ENCODE results near the gene TAF3. TPM values are rescaled to one million over a fixed set of nuclear protein-coding genes. Genes with fewer than 3 reads are reported as not detected.

The TAF3 gene
- total RNA-seq, 1 donor from 2014 or later = 4.8 TPM

DNA sequence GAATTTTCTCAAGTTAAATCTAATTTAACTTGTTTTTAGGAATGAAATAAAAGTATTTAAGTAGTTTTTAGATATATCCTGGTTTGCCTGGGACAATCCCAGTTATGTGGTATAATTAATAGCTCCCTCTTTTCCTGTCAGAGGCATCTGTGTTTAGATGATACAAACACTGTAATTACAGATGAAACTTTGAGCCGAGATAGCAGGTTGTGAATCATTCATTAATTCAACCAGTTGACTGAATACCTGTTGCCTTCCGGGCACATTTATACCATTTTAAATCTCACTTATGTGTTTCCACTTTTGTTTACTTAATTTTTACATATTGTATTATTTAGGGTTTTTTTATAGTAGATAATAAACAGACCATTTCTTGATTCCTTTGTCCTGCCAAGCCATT lies 154.1 kb downstream of the TAF3 start:
- no peak for DNase-seq (ENCODE audit: low read depth)
- H3K4me3 ChIP-seq (ENCODE audit: low read depth, low read length) = no peak overlapping the region
- TF ChIP-seq, protein P1, sequence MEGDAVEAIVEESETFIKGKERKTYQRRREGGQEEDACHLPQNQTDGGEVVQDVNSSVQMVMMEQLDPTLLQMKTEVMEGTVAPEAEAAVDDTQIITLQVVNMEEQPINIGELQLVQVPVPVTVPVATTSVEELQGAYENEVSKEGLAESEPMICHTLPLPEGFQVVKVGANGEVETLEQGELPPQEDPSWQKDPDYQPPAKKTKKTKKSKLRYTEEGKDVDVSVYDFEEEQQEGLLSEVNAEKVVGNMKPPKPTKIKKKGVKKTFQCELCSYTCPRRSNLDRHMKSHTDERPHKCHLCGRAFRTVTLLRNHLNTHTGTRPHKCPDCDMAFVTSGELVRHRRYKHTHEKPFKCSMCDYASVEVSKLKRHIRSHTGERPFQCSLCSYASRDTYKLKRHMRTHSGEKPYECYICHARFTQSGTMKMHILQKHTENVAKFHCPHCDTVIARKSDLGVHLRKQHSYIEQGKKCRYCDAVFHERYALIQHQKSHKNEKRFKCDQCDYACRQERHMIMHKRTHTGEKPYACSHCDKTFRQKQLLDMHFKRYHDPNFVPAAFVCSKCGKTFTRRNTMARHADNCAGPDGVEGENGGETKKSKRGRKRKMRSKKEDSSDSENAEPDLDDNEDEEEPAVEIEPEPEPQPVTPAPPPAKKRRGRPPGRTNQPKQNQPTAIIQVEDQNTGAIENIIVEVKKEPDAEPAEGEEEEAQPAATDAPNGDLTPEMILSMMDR (conservative IDR thresholded peaks at IDR 0.05; ENCODE audit: low read depth, low read length) = no peak

DNA sequence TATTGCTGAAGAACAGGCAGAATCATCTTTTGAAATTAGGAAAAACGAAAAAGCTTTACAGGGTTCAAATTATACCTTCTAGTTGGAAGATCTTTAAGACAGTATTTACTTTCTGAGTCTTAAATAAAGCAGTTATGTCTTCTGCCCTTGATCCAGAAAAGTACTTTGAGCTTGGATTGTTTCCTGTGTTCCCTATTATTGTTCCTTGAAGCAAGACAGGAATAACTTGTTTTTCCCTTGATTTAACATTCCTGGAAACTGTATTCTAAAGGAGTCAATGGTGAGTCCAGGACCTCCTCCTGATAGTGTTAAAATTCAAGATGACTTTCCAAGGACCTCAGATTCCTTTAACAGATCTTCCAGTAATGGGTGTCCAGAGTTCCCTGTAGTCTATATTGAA lies 161.9 kb downstream of the TAF3 start:
- no peak overlapping the region for H3K4me3 ChIP-seq (ENCODE audit: low read depth, low read length)
- TF ChIP-seq, protein P1 (conservative IDR thresholded peaks at IDR 0.05; ENCODE audit: low read depth, low read length) = no peak
- no peak for DNase-seq (ENCODE audit: low read depth)

DNA sequence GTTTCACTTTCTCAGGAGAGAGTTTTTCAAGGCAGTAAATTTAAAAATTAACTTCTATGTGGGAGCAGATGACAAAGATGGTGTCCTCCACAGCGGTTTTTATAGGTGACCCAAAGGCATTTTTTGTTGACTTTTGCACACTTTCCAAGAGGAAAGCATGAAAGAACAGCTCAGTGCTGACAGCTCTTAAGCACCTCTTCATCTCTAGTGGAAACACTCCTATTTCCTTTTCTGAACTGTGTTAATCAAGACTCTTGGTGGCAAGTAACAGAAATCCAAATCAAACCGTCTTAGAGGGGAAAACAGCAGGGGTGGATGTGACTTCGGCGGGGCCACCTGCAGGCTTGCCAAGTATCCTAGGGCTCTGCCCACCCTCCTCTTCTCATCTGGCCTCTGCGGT lies 164.4 kb downstream of the TAF3 start:
- DNase-seq (ENCODE audit: low read depth) = no peak
- TF ChIP-seq, protein P1 (conservative IDR thresholded peaks at IDR 0.05; ENCODE audit: low read depth, low read length) = no peak
- no peak overlapping the region for H3K4me3 ChIP-seq (ENCODE audit: low read depth, low read length)

DNA sequence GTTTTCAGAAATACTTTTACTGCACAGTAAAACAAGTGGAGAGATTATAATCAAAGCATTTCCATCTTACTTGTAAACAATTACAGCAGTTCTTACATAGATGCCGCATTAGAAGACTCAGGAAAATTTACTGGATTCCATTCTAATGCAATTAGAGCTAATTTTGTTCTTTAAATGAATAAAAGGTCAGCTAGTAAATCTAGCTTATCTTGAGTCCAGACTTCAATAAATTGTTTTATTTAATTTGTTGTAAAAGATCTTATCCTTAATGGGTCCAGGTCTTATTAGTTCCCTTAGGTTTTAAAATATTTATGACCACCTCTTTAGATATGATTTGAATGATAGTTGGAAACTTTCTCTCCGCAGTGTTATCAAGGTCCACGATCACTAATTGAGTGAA lies 166.0 kb downstream of the TAF3 start:
- no peak for DNase-seq (ENCODE audit: low read depth)
- H3K4me3 ChIP-seq (ENCODE audit: low read depth, low read length) = no peak overlapping the region
- TF ChIP-seq, protein P1 (conservative IDR thresholded peaks at IDR 0.05; ENCODE audit: low read depth, low read length) = no peak

DNA sequence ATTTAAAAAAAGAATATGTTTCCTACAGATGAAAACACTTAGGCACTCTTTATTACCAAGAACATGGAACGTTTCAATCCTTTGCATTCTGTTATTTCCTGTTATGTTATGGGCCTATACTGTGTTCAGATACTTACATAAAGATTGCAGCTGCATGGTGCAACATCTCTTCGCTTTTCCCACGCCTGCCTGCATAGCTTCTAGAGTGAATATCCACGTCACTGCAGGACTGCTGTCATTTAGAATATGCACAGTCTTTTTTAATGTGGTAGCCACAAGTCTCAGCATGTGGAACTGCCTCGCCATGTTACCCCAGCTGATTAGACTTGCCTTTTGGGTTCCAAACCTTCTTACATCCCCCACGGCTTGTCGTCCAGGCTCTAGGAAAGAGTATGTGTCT lies 166.6 kb downstream of the TAF3 start:
- H3K4me3 ChIP-seq (ENCODE audit: low read depth, low read length) = no peak overlapping the region
- TF ChIP-seq, protein P1 (conservative IDR thresholded peaks at IDR 0.05; ENCODE audit: low read depth, low read length) = no peak
- no peak for DNase-seq (ENCODE audit: low read depth)

DNA sequence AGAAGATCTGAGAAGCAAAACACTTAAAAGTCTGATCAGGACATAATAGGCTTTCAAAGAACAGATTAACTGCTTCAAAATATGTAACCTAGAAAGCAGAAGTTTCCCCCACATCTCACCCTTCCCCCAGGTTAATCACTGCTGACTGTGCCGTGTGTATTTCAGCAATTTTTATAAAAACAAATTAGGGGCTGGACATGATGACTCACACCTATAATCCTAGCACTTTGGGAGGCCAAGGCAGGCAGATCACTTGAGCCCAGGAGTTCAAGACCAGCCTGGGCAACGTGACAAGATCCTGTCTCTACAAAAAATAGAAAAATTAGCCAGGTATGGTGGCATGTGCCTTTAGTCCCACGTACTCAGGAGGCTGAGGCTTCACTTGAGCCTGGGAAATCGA lies 168.5 kb downstream of the TAF3 start:
- H3K4me3 ChIP-seq (ENCODE audit: low read depth, low read length) = no peak overlapping the region
- DNase-seq (ENCODE audit: low read depth) = no peak
- TF ChIP-seq, protein P1 (conservative IDR thresholded peaks at IDR 0.05; ENCODE audit: low read depth, low read length) = no peak

DNA sequence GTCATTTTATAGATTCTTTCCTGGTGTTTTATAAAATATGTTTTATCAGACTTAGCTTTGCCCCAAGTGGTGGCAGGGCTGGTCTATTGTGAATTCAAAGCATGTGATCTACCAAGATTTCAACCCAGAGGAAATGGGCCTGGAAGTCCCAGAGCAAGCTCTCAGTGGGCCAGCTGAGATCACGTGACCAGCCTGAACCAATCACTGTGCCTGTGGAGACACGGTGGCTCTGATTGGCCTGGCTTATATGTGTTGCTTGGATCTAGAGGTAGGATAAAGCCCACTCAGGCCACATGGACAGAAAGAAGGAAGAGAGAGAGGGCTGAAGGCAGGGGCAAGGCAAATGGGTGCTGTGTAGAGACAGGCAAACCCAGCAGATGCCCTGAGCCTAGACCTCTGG lies 170.7 kb downstream of the TAF3 start:
- no peak for DNase-seq (ENCODE audit: low read depth)
- TF ChIP-seq, protein P1 (conservative IDR thresholded peaks at IDR 0.05; ENCODE audit: low read depth, low read length) = no peak
- H3K4me3 ChIP-seq (ENCODE audit: low read depth, low read length) = no peak overlapping the region

Measured in epithelial cell of proximal tubule (primary cell).